Activated CD8-positive, alpha-beta memory T cell treated with anti-CD3 and anti-CD28 coated beads for 24 hours (primary cell): ENCODE measurements around the gene TSPAN19.

Experiments
- DNase-seq: peaks from one replicate; pipeline ENCODE4 v3.0.0-alpha.2; 2020

Gene TSPAN19

DNA sequence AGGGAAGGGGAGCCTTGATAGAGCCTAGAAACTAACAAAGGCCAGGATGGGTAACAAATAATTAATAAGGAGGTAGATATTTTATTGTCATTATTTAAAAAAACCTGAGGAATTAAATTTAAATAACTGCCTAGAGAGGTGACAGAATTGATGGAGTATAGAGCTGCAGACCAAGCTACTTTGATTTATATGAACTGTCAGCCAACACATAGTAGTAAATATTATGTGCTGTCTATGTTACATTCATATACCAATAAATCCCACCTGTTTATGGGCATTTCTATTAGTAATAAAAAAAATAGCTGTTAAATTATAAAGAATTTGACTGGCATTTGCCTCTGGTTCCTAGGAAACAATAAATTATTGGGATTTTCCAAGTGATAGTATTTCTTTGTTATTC lies 37.7 kb downstream of the TSPAN19 start:
- no peak for DNase-seq

DNA sequence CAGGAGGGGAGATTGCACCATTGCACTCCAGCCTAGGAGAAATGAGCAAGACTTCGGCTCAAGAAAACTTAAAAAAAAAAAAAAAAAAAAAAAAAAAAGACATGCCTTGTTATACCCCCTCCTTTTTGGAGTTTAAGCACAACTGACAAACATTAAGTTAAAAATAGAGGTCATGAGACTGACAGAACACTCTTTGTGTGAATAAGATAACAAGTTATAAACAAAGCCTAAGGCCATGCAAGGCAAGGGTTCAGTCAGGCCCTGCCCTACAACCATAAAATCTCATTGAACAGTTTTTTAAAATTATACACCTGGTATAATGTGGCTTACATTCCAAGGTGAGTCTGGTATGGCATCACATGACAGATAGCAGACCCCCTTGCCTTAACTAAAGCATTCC lies 39.3 kb downstream of the TSPAN19 start:
- DNase-seq, result no peak

DNA sequence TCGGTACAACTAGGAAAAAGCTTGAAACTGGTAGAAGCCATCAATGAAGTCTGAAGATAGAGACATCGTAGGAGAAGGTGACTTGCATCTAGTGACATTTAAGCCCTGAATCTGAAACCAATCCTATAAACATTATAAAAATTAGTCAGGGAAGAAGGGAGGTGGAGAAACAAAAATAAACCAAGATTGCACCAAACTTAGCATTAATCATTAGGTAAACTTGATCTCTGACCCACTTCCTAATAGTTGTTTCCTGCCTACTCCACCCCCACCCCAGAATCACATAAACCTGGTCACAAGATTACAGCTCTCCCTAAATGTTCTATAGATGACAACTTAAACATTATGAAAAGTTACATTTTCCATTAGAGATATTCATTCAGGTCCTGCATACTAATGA lies 40.4 kb downstream of the TSPAN19 start:
- no peak for DNase-seq

DNA sequence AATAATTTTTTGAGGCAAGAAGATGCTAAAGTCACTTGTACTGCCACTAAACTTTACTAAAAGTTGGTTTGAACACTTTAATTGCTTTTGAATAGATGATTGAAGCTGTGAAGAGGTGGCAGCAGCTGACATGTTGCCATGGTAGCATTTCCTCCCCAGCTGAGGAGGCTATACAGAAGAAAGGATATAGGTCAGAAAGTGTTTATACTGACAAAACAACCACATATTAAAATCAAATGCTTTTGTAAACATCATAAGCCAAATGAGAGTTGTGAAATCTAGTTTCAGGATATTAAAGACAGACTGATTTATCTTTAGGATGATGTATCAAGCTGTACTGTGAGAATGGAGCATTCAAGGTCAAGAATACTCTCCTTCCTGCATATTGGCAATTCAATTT lies 41.7 kb downstream of the TSPAN19 start:
- no peak for DNase-seq

DNA sequence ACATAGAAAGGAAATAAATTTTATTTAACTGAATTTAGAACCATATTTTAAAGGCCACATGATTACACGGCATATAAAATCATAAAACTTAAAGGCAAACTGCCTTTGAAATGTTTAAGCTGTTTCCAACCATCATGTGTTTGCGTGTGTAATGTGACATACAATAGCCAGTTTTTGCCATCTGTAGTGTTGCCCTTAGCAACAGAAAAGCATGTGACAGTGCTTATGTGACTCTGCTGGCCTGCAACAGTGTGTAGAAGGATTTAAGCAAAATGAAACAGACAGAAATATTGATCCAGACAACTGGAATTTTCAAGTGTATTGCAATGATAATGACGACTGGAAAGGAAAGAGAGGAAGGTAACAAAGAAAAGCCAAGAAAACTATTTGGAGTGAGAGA lies 49.5 kb downstream of the TSPAN19 start:
- no peak for DNase-seq

DNA sequence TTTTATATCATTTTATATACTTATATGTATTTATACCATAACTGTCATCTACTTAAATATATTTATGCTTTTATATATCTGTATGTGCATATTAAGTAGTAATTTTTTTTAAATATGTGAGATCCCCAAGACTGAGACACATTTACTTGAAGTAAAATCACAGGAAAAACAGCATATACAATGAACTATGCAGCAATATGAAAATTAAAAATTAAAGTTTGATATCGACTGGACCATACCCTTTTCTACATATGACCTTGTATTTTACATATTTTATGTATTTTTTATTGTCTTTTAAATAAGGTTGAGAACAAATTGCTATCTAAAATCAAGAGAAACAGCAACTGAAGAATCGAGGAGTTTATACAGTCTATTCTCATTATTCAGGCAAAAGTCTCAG lies 50.0 kb downstream of the TSPAN19 start:
- no peak for DNase-seq

DNA sequence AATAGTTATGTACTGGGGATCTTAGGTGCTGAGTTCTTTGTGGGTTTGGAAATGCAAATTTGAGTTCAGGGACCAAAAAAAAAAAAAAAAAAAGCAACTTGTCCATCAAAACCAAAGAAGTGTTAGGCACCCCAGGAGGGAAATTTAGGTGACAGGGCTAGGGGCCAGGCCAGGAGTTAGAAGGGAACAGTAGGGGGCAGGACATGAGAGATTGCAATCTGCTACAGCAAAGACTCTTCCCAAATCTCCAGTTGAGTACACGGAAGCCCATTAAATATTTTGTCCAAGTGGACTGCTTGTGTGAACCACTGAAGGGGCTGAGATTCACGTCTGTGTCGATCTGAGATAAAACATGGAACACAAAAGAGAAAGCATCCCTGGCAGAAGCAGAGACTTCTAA lies 52.8 kb downstream of the TSPAN19 start:
- no peak for DNase-seq

DNA sequence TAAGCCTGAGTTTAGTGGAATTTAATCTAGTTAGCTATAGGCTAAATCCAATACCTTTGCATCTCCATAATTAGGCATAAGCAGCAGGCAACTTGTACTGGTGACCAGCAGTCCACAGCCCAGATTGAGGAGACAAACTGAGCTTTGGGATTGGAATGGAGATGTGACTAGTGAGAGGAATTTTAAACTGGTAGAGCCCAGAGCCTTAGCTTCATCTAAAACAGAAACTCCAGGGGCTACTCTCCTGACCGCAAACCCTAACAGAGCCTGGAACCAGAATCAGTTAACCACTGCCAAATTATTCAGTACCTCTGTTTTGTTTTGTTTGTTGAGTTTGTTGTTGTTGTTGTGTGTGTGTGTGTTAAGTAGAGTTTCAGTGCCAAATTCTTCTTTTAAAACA lies 53.2 kb downstream of the TSPAN19 start:
- DNase-seq, result no peak

DNA sequence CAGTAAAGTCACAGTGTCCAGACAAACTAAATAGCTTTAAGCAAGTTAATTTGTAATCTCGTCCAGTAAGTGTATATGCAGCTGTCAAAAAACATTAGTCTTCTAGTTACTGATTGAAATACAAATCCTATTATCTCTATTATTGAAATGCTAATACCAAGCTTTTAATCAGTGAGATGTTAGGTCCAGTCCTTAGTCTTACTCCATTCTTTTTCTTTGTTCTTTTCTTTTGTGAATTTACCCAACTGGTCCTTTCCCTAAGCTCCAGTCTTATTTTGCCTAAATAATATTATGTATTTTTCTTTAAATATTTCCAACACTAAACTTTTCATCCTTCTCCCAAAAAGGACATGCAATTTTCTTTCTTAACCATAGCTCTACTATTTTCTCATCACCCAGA lies 57.2 kb downstream of the TSPAN19 start:
- no peak for DNase-seq

DNA sequence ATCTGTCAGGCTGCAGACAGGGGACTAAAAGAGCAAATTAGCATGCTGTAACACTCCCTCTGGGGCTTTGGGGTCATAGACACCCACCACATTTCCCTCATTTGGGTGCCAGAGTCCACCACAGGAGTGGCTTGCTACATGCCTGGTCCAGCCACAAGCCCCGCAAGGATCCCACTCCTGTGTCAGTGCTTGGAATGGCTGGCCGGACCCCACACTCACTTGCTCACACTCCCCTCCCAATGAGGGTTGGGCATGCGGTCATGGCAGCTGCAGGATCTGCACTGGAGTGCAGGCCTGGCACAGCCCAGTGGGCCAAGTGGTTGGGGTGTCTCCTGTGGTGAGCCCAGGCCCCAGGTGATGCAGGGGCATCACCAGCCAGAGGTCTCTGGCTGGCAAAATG lies 59.9 kb downstream of the TSPAN19 start:
- no peak for DNase-seq

DNA sequence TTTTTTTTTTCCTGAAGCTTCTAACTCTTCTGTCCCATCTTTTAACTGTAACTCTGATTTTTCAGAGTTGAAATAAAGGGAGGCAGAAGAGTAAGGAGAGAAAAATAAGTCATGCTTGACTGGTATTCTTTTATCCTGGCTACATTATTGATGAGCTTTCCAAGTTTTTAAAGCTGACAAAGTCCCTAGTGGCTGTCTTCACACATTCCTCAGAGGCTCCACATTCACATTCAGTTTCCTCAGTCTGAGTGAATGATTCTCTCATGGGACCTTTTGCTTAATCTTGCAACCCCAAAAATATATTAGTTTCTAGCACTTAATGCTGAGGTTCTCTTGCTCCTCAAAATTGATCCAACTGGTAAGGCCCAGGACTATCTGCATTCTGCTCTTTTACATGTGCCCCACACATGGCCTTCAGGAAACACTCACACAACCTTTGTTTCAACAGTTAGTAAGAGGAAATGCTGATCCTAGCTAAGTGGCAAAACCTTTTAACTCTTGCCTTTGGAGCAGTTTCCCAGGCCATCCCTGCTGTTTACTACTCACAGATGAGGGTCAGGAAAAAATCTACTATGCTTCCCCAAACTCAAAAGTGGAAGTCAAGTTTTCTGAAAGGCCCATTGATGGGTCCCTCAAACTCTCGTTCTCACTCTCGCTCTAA lies 61.8 kb downstream of the TSPAN19 start:
- DNase-seq, result no peak

DNA sequence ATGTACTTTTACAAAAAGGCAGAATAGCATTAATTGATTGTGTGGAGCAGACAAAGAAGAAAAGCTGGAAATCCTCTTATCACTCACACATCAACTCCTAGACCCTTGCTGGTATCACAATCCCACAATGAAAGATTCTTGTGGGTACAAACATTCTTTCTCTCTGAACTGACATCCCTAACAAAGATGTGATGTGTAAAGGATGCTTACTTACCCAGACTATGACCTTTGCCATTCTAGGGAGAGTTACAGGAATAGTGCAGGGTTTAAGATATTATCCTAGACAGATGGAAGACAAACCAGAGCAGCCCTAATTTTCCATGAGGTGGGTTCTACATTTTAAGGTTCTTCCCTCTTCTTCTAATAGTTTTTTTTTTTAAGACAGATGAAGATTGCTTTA lies 63.1 kb downstream of the TSPAN19 start:
- no peak for DNase-seq

DNA sequence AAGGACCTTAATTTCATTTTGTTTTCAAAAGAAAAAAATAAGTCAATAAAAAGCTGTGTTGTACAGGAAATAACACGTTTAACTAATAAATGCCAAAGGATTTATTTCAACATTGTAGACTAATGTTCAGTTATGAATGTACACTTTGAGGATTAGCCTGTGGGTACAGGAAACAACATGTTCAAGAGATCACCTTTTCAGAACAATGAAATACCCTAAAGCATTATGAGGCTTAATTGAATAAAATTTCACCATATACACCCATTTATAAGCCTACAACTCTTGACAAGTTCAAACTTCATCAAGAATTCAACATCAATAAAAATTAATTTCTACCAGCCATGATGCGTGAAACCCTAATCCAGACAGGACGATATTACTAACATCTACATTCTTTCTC lies 66.9 kb downstream of the TSPAN19 start:
- DNase-seq, result no peak
